ENCODE data around the gene ZNHIT6. TPM values are rescaled to one million over a fixed set of nuclear protein-coding genes. Genes with fewer than 3 reads are reported as not detected.
A peak's percentile ranks its signal among the peaks of the same experiment; 100 is the strongest.

The ZNHIT6 gene
- total and polyA plus RNA-seq, 9 donors, result 12.0 to 23.6 (median 19.2) TPM

GRCh38 chr1:85677656-85678055, 30.6 kb downstream of the ZNHIT6 start:
- no peaks in the 10 kb centered on the region for H3K4me1 ChIP-seq (ENCODE audit: control insufficient read depth, insufficient read depth, low read length)
- H3K27ac ChIP-seq (ENCODE audit: low read length), result no peak overlapping the region
- H3K36me3 ChIP-seq (ENCODE audit: control insufficient read depth, insufficient read depth, low read length), result peaks cover 18% of the 10 kb centered on the region
- no CpG with 5 or more reads among the region's 3 CpGs for WGBS (ENCODE audit: insufficient coverage)
- no peak for DNase-seq
- H3K9me3 ChIP-seq (replicated peaks; ENCODE audit: control insufficient read depth, low read depth, low read length), result no peaks in the 10 kb centered on the region
- no peak overlapping the region for H3K4me3 ChIP-seq (ENCODE audit: low read length)
- no peaks in the 10 kb centered on the region for H3K27me3 ChIP-seq (ENCODE audit: control insufficient read depth, insufficient read depth, low read length)

DNA sequence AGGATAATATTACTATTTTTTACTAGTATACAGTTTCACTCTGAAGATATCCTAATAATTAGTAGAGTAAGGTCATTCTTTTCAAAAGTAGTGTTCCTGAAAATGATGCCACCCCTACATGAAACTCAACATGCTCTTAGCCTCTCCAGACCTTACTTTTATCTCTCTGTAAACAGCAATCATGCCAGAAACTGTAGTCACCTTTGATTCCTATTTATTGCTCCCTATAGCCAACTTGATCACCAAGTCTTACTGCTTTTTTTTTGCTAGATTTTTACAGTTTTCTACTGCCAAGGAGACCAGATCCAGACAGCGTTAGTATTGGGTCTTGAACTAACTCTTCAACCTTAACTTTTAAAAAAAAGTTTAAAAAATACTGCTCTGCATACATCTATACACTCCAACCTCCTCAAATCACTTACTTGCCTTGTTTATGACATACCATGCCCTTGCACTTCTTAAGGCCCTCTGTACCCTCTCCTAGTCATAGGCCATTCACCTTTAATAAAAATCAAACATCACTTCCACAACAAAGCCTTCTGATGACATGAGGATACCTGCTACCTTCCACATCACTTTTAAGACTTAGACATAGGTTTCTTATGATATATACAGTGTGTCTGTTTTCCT, 36.1 kb downstream of the ZNHIT6 start:
- no peaks in the 10 kb centered on the region for H3K27me3 ChIP-seq (ENCODE audit: control insufficient read depth, insufficient read depth, low read length)
- peaks cover 13% of the 10 kb centered on the region for H3K36me3 ChIP-seq (ENCODE audit: control insufficient read depth, insufficient read depth, low read length)
- H3K27ac ChIP-seq (ENCODE audit: low read length), result no peak overlapping the region
- no peaks in the 10 kb centered on the region for H3K9me3 ChIP-seq (replicated peaks; ENCODE audit: control insufficient read depth, low read depth, low read length)
- no peak for DNase-seq
- no peak overlapping the region for H3K4me3 ChIP-seq (ENCODE audit: low read length)
- 80% methylated on average over 1 of the region's 1 CpG for WGBS (ENCODE audit: insufficient coverage)
- no peaks in the 10 kb centered on the region for H3K4me1 ChIP-seq (ENCODE audit: control insufficient read depth, insufficient read depth, low read length)

DNA sequence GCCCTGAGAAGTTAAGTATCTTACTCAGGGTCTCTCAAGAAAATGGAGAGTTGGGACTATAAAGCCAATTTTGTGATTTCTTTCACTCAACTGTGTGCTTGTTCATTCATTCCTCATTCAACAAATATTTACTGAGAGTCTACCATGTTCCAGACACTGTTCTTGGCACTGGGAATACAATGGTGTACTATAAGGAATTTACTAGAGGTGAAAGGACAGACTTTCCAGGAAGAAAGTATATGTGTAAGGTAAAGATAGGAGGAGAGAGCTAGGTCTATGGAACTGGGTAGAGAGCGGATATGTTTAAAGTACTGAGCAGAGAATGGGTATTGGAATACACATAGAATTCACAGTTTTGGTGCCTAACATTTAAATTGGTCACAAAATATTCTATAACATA, 42.3 kb downstream of the ZNHIT6 start:
- H3K36me3 ChIP-seq (ENCODE audit: control insufficient read depth, insufficient read depth, low read length), result no peaks in the 10 kb centered on the region
- no CpG with 5 or more reads among the region's 1 CpG for WGBS (ENCODE audit: insufficient coverage)
- no peak overlapping the region for H3K27ac ChIP-seq (ENCODE audit: low read length)
- no peaks in the 10 kb centered on the region for H3K9me3 ChIP-seq (replicated peaks; ENCODE audit: control insufficient read depth, low read depth, low read length)
- H3K4me1 ChIP-seq (ENCODE audit: control insufficient read depth, insufficient read depth, low read length), result peaks cover 2% of the 10 kb centered on the region
- H3K4me3 ChIP-seq (ENCODE audit: low read length), result no peak overlapping the region
- DNase-seq, result no peak
- no peaks in the 10 kb centered on the region for H3K27me3 ChIP-seq (ENCODE audit: control insufficient read depth, insufficient read depth, low read length)

DNA sequence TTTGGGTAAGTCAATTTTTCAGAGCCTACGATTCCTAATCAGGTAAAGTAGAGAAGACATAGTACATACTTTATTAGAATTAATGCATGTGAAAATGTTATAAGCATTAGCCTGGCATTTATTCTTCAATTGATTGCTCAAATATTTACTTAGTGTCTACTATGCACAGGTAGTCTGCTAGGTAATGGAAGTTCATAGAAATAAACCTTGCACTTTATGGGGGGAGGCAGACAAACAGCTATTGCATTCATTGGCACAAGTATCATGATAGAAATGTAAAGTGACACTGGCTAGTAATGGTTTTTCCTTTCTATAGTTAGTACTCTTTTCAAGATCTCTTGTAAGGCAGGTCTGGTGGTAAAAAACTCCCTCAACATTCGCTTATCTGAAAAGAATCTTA, 44.9 kb downstream of the ZNHIT6 start:
- WGBS (ENCODE audit: insufficient coverage), result no CpG with 5 or more reads among the region's 2 CpGs
- no peak overlapping the region for H3K27ac ChIP-seq (ENCODE audit: low read length)

GRCh38 chr1:85661767-85662166, 46.5 kb downstream of the ZNHIT6 start:
- Histone ChIP-seq H3K27ac (ENCODE audit: low read length) (no peak overlapping the region), H3K4me3 (ENCODE audit: low read length) (no peak overlapping the region), H3K27me3 (ENCODE audit: control insufficient read depth, insufficient read depth, low read length) (no peaks in the 10 kb centered on the region), H3K36me3 (ENCODE audit: control insufficient read depth, insufficient read depth, low read length) (no peaks in the 10 kb centered on the region), H3K9me3 (replicated peaks; ENCODE audit: control insufficient read depth, low read depth, low read length) (no peaks in the 10 kb centered on the region), H3K4me1 (ENCODE audit: control insufficient read depth, insufficient read depth, low read length) (peaks cover 2% of the 10 kb centered on the region)
- DNase-seq, result no peak
- no CpG with 5 or more reads among the region's 2 CpGs for WGBS (ENCODE audit: insufficient coverage)

More for the DNA sequence above, 44.9 kb downstream of the ZNHIT6 start:
- Histone ChIP-seq H3K9me3 (replicated peaks; ENCODE audit: control insufficient read depth, low read depth, low read length) (no peaks in the 10 kb centered on the region), H3K27me3 (ENCODE audit: control insufficient read depth, insufficient read depth, low read length) (no peaks in the 10 kb centered on the region), H3K4me1 (ENCODE audit: control insufficient read depth, insufficient read depth, low read length) (peaks cover 2% of the 10 kb centered on the region), H3K4me3 (ENCODE audit: low read length) (no peak overlapping the region), H3K36me3 (ENCODE audit: control insufficient read depth, insufficient read depth, low read length) (no peaks in the 10 kb centered on the region)
- DNase-seq, result no peak

GRCh38 chr1:85660541-85660940, 47.7 kb downstream of the ZNHIT6 start:
- peak; percentile 20 for DNase-seq
- peaks cover 2% of the 10 kb centered on the region for H3K4me1 ChIP-seq (ENCODE audit: control insufficient read depth, insufficient read depth, low read length)
- H3K27me3 ChIP-seq (ENCODE audit: control insufficient read depth, insufficient read depth, low read length), result no peaks in the 10 kb centered on the region
- no peaks in the 10 kb centered on the region for H3K36me3 ChIP-seq (ENCODE audit: control insufficient read depth, insufficient read depth, low read length)
- H3K9me3 ChIP-seq (replicated peaks; ENCODE audit: control insufficient read depth, low read depth, low read length), result no peaks in the 10 kb centered on the region
- H3K27ac ChIP-seq (ENCODE audit: low read length), result no peak overlapping the region
- no peak overlapping the region for H3K4me3 ChIP-seq (ENCODE audit: low read length)

GRCh38 chr1:85659174-85659573, 49.1 kb downstream of the ZNHIT6 start:
- Histone ChIP-seq H3K4me1 (ENCODE audit: control insufficient read depth, insufficient read depth, low read length) (peaks cover 2% of the 10 kb centered on the region), H3K27ac (ENCODE audit: low read length) (no peak overlapping the region), H3K27me3 (ENCODE audit: control insufficient read depth, insufficient read depth, low read length) (no peaks in the 10 kb centered on the region), H3K9me3 (replicated peaks; ENCODE audit: control insufficient read depth, low read depth, low read length) (no peaks in the 10 kb centered on the region), H3K4me3 (ENCODE audit: low read length) (no peak overlapping the region), H3K36me3 (ENCODE audit: control insufficient read depth, insufficient read depth, low read length) (peaks cover 2% of the 10 kb centered on the region)
- no CpG with 5 or more reads among the region's 1 CpG for WGBS (ENCODE audit: insufficient coverage)
- DNase-seq, result no peak

DNA sequence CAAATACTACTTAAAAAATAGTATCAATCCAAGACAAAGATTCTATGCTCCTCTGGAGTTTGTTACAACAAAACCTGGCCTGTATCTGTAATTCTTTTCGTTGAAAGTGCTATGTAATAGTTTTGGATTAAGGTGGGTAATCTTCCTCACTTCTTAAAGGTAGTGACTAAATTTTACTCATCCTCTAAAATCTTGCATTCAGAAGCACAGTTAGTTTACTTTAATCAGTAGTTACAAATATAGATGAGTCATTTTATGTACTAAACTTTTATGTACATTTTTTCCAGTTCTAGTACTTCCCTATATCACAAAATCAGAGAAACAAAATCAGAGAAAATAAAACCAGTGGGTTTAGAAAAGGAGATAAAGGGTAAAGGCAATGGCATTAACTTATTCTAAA, 51.3 kb downstream of the ZNHIT6 start:
- WGBS (ENCODE audit: insufficient coverage), result no CpG with 5 or more reads among the region's 1 CpG
- Histone ChIP-seq H3K27ac (ENCODE audit: low read length) (no peak overlapping the region), H3K4me3 (ENCODE audit: low read length) (no peak overlapping the region), H3K9me3 (replicated peaks; ENCODE audit: control insufficient read depth, low read depth, low read length) (no peaks in the 10 kb centered on the region), H3K4me1 (ENCODE audit: control insufficient read depth, insufficient read depth, low read length) (peaks cover 2% of the 10 kb centered on the region), H3K27me3 (ENCODE audit: control insufficient read depth, insufficient read depth, low read length) (no peaks in the 10 kb centered on the region), H3K36me3 (ENCODE audit: control insufficient read depth, insufficient read depth, low read length) (peaks cover 7% of the 10 kb centered on the region)
- no peak for DNase-seq

DNA sequence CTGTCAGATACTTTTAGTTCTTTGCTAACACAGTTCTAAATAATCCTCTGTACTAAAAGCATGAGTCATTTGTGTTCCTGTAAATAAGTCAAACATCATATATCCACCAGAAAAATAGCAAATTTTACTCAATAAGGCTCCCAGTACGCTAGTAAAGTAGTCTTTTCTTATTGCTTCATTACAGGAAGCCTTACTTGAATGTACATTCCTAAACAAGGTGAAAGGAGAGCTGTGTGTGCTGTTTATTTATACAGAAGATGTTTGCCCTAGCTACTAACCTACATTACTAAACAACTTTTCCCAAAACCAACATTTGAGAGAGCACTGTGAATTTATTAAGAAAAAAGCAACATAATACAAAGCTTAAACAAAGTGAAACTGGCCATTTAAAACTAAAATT, 52.0 kb downstream of the ZNHIT6 start:
- DNase-seq, result no peak
- H3K27ac ChIP-seq (ENCODE audit: low read length), result no peak overlapping the region
- H3K36me3 ChIP-seq (ENCODE audit: control insufficient read depth, insufficient read depth, low read length), result peaks cover 7% of the 10 kb centered on the region
- WGBS (ENCODE audit: insufficient coverage), result no CpG with 5 or more reads among the region's 1 CpG
- H3K27me3 ChIP-seq (ENCODE audit: control insufficient read depth, insufficient read depth, low read length), result no peaks in the 10 kb centered on the region
- H3K4me1 ChIP-seq (ENCODE audit: control insufficient read depth, insufficient read depth, low read length), result no peaks in the 10 kb centered on the region
- H3K9me3 ChIP-seq (replicated peaks; ENCODE audit: control insufficient read depth, low read depth, low read length), result no peaks in the 10 kb centered on the region
- H3K4me3 ChIP-seq (ENCODE audit: low read length), result no peak overlapping the region

GRCh38 chr1:85655315-85655714, 52.9 kb downstream of the ZNHIT6 start:
- peaks cover 7% of the 10 kb centered on the region for H3K36me3 ChIP-seq (ENCODE audit: control insufficient read depth, insufficient read depth, low read length)
- H3K9me3 ChIP-seq (replicated peaks; ENCODE audit: control insufficient read depth, low read depth, low read length), result no peaks in the 10 kb centered on the region
- no peaks in the 10 kb centered on the region for H3K27me3 ChIP-seq (ENCODE audit: control insufficient read depth, insufficient read depth, low read length)
- H3K27ac ChIP-seq (ENCODE audit: low read length), result no peak overlapping the region
- WGBS (ENCODE audit: insufficient coverage), result no CpG with 5 or more reads among the region's 1 CpG
- DNase-seq, result no peak
- no peaks in the 10 kb centered on the region for H3K4me1 ChIP-seq (ENCODE audit: control insufficient read depth, insufficient read depth, low read length)
- H3K4me3 ChIP-seq (ENCODE audit: low read length), result no peak overlapping the region
